HepG2 (cell line): ENCODE measurements around the gene SCN9A. TPM values are rescaled to one million over a fixed set of nuclear protein-coding genes. Genes with fewer than 3 reads are reported as not detected.
A peak's percentile ranks its signal among the peaks of the same experiment; 100 is the strongest.

Experiments used
- ATAC-seq: fragments of 200-7000 bp; cut with Tn5 transposase; 3 replicates; pipeline ENCODE4 v1.9.1; 2020; ENCODE audit warnings: mild to moderate bottlenecking, moderate library complexity
- BruUV-seq: library from RNA; stranded (reverse); fragments of 400-500 nt; replicated peaks from 2 replicates; lab custom pipeline; 2021; lab: Mats Ljungman, UMichigan
- CTCF ChIA-PET: fragments of 300-600 bp; formaldehyde crosslinking; extraction: SDS; loops from one replicate; lab custom pipeline; 2021; ENCODE audit warnings: low total read pairs, inconsistent platforms, low intra/inter-chr PET ratio; lab: Yijun Ruan, JAX
- POLR2A ChIA-PET: fragments of 350-600 bp; sonication (Branson Sonifier 250); formaldehyde crosslinking; loops from one replicate; lab custom pipeline; 2020; ENCODE audit warnings: antibody characterized with exemption, inconsistent platforms; lab: Yijun Ruan, JAX
- DNase-seq: peaks from one replicate; pipeline ENCODE4 v3.0.0-alpha.2; 2015; ENCODE audit warnings: low spot score
- FAIRE-seq: peaks from 3 replicates; lab custom pipeline; 2011; peaks lifted over from hg19 to GRCh38; lab: Jason Lieb, UNC
- H2AFZ ChIP-seq: one replicate; pipeline ENCODE4 v1.6.1; 2011; ENCODE audit warnings: low read length, inconsistent platforms
- H3K27ac ChIP-seq: fragments of 300-600 bp; 3 replicates; pipeline ENCODE4 v1.8.0; 2011; ENCODE audit warnings: mixed run types, mild to moderate bottlenecking, mixed read lengths, low read length, inconsistent platforms; ENCODE audit not compliant: insufficient read depth; ENCODE audit errors: extremely low read length
- H3K27me3 ChIP-seq, 2 experiments: fragments of 200-600 bp in 1 of 2; 2 replicates in 1 of 2; 3 replicates in 1 of 2; pipeline versions ENCODE4 v1.6.0 to v1.8.0; 2011; ENCODE audit warnings: low read length in 2 of 2, mild to moderate bottlenecking in 2 of 2, moderate library complexity in 2 of 2, inconsistent platforms in 1 of 2; ENCODE audit not compliant: insufficient read depth in 2 of 2, control insufficient read depth in 1 of 2
- H3K36me3 ChIP-seq, 2 experiments: fragments of 200-600 bp in 1 of 2; replicated peaks in 1 of 2; 2 replicates in 1 of 2; 3 replicates in 1 of 2; pipeline versions ENCODE4 v1.5.1 to v1.8.0; 2011; ENCODE audit warnings: low read length in 2 of 2, inconsistent platforms in 1 of 2; ENCODE audit not compliant: insufficient read depth in 2 of 2, control insufficient read depth in 1 of 2
- H3K4me1 ChIP-seq: 2 replicates; pipeline ENCODE4 v1.5.1; 2012; ENCODE audit warnings: low read length, inconsistent platforms; ENCODE audit not compliant: insufficient read depth
- H3K4me2 ChIP-seq: 2 replicates; pipeline ENCODE4 v1.6.0; 2011; ENCODE audit warnings: low read depth, low read length, inconsistent platforms
- H3K4me3 ChIP-seq, 3 experiments: fragments of 200-600 bp in 1 of 3; sonication (generic), shearing (Covaris generic) in 1 of 3; replicated peaks in 1 of 3; 2 replicates each; pipeline ENCODE4 v1.5.1; 2011 to 2016; ENCODE audit warnings: low read length in 3 of 3, inconsistent platforms in 2 of 3, low read depth in 2 of 3, mild to moderate bottlenecking in 2 of 3, control low read depth in 1 of 3, mixed read lengths in 1 of 3; ENCODE audit not compliant: insufficient read depth in 1 of 3
- H3K79me2 ChIP-seq: one replicate; pipeline ENCODE4 v1.6.1; 2011; ENCODE audit warnings: low read length, inconsistent platforms; ENCODE audit not compliant: insufficient read depth
- H3K9ac ChIP-seq: 2 replicates; pipeline ENCODE4 v1.6.0; 2011; ENCODE audit warnings: mild to moderate bottlenecking, low read depth, low read length, inconsistent platforms; ENCODE audit not compliant: insufficient read depth
- H3K9me3 ChIP-seq: 2 replicates; pipeline ENCODE4 v1.5.1; 2012; ENCODE audit warnings: mild to moderate bottlenecking, low read length
- H4K20me1 ChIP-seq: 2 replicates; pipeline ENCODE4 v1.6.0; 2011; ENCODE audit warnings: inconsistent platforms, mild to moderate bottlenecking, low read length, moderate library complexity; ENCODE audit not compliant: insufficient read depth
- HBP1 ChIP-seq: IDR thresholded peaks from 2 replicates; pipeline ENCODE4 v1.6.1; 2016; ENCODE audit warnings: low read depth, control low read depth
- MAFF ChIP-seq: IDR thresholded peaks from 2 replicates; pipeline ENCODE4 v1.6.1; 2011; ENCODE audit warnings: low read depth, low read length, improper control_type of control experiment
- MAFK ChIP-seq, 2 experiments: IDR thresholded peaks in 1 of 2; conservative IDR thresholded peaks in 1 of 2; 2 replicates each; pipeline ENCODE4 v1.6.1; 2011; ENCODE audit warnings: improper control_type of control experiment in 2 of 2, low read length in 2 of 2
- SALL2 ChIP-seq: sonication (generic); formaldehyde crosslinking; IDR thresholded peaks from 2 replicates; pipeline ENCODE4 v1.8.1; 2023; ENCODE audit warnings: mild to moderate bottlenecking, missing genetic modification reagents, inconsistent platforms
- ZNF451 ChIP-seq: sonication (generic); formaldehyde crosslinking; IDR thresholded peaks from 2 replicates; pipeline ENCODE4 v1.5.0; 2020; ENCODE audit warnings: mild to moderate bottlenecking, missing genetic modification reagents
- WGBS: methylation state at CpG from one replicate; pipeline ENCODE4 v1.1.6; 2017; ENCODE audit warnings: low lambda C conversion rate; 5-methylcytosine and 5-hydroxymethylcytosine counted together
- in situ Hi-C: cut with HindIII; loops from 2 replicates; pipeline ENCODE4 v1.10.0; 2017; ENCODE audit warnings: low pct_unique_long_range_greater_than_20kb; ENCODE audit not compliant: extremely low pct_ligation_motif_present
- intact Hi-C: fragments of 100-400 bp; cut with micrococcal nuclease; formaldehyde crosslinking; loops from one replicate; pipeline ENCODE4 v1.10.0; 2022; ENCODE audit not compliant: unreplicated experiment
- polyA plus RNA-seq, 8 experiments: library from polyadenylated mRNA; depleted of rRNA in 3 of 8; stranded (reverse) in 7 of 8; unstranded in 1 of 8; fragments of >200 nt; fragmentation: Illumina TruSeq in 4 of 8; extraction: Trizol in 4 of 8; gene quantifications; 2 replicates each; pipeline versions ENCODE4 v1.2.1 to v1.2.3, GENCODE V29; 2011 to 2016; ENCODE audit warnings: low read depth in 4 of 8, missing spikeins in 1 of 8, mixed read lengths in 1 of 8; ENCODE audit not compliant: insufficient read depth in 1 of 8
- total RNA-seq, 5 experiments: library from RNA; depleted of rRNA; stranded (reverse); fragments of >200 nt; fragmentation: Illumina TruSeq; extraction: Trizol; gene quantifications; 2 replicates each; pipeline ENCODE4 v1.2.3, GENCODE V29; 2016; ENCODE audit warnings: low read depth in 1 of 5
- TF ChIP-seq, protein P1 (sequence below): fragments of 450-650 bp; IDR thresholded peaks from 2 replicates; pipeline ENCODE4 v1.6.1; 2016

SCN9A gene
- total and polyA plus RNA-seq, 2 of the 13 experiments (the other 11 are each of a cell fraction or from before 2014, with no cell fraction given), result 15.3 to 24.3 TPM

DNA sequence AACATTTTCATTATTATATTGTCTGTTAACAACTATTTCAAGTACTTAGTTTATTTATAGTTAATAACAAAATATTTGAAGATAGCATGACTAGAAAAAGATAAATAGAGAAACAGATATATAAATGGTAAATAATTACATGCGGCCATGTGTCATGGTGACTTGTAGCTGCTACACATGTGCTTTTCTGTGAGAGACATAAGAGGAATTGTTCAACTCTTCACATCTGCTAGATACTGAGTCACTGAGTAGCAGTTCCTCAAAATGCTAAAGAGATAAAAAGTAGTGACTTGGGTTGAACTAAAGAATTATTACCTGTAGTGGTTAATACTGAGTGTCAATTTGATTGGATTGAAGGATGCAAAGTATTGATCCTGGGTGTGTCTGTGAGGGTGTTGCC lies 37.5 kb upstream of the SCN9A start:
- Histone ChIP-seq H3K27me3 (no peaks in the 10 kb centered on the region), H4K20me1 (no peaks in the 10 kb centered on the region), H3K4me1 (peaks cover 25% of the 10 kb centered on the region), H3K27ac (no peak overlapping the region), H3K36me3 (no peaks in the 10 kb centered on the region), H3K79me2 (no peaks in the 10 kb centered on the region), H3K4me2 (no peak overlapping the region), H3K9ac (no peak overlapping the region), H3K9me3 (no peaks in the 10 kb centered on the region), H2AFZ (no peak overlapping the region), H3K4me3 (no peak overlapping the region)
- ChIA-PET CTCF (no interaction called here), POLR2A (no interaction called here)
- intact Hi-C loops, result no loop called here
- ATAC-seq (no peak), FAIRE-seq (no peak), DNase-seq (no peak)
- BruUV-seq, result no TSS peak
- in situ Hi-C loops, result no loop called here
- WGBS, result 93% methylated on average over 1 of the region's 1 CpG
- TF ChIP-seq HBP1 (CRISPR knock-in tag) (no peak), ZNF451 (no peak)
- TF ChIP-seq, protein P1, sequence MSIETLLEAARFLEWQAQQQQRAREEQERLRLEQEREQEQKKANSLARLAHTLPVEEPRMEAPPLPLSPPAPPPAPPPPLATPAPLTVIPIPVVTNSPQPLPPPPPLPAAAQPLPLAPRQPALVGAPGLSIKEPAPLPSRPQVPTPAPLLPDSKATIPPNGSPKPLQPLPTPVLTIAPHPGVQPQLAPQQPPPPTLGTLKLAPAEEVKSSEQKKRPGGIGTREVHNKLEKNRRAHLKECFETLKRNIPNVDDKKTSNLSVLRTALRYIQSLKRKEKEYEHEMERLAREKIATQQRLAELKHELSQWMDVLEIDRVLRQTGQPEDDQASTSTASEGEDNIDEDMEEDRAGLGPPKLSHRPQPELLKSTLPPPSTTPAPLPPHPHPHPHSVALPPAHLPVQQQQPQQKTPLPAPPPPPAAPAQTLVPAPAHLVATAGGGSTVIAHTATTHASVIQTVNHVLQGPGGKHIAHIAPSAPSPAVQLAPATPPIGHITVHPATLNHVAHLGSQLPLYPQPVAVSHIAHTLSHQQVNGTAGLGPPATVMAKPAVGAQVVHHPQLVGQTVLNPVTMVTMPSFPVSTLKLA, result peak; percentile 93

DNA sequence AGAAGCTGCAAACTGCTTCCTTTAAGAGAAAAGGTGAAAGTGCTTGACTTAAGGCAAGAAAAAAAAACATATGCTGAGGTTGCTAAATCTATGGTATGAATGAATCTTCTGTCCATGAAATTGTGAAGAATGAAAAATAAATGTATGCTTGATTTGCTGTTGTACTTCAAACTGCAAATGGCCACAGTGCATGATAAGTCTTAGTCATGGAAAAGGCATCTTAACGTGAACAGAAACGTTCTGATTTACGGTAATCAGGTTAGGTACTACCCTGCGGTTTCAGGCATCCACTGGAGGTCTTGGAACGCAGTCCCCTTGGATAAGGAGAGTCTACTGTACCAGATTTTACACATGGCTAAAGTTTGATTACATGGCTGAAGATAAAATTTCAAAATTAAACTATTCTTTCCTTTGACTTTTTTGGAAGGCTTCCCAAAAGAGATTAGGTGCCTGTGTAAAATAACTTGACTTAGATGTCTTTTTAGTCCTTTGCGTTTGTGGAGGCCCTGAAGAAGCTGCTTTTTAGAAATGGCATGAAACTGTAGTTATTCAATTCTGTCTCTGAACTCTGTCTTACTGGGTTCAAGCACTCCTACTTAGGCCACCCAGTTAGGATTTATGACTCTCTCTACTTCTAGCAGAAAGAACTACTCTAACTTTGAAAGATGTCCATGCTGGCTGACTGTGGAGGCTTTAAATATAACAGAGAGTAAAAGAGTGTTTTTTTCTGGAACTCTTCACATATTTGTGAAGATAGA lies 35.9 kb upstream of the SCN9A start:
- no TSS peak for BruUV-seq
- no peak for FAIRE-seq
- intact Hi-C loops, result no loop called here
- Histone ChIP-seq H3K27ac (no peak overlapping the region), H3K27me3 (no peaks in the 10 kb centered on the region), H3K4me1 (peaks cover 22% of the 10 kb centered on the region; the same call in 1 of the 2 replicates), H4K20me1 (no peaks in the 10 kb centered on the region), H3K79me2 (no peaks in the 10 kb centered on the region), H3K4me3 (no peak overlapping the region), H3K4me2 (peak overlapping the region; percentile 47), H3K9ac (no peak overlapping the region), H3K9me3 (no peaks in the 10 kb centered on the region), H2AFZ (no peak overlapping the region), H3K36me3 (no peaks in the 10 kb centered on the region)
- WGBS, result 11% methylated on average over 6 of the region's 6 CpGs
- no peak for DNase-seq
- in situ Hi-C loops, result no loop called here
- ChIA-PET CTCF (no interaction called here), POLR2A (interaction anchor here (1.1 to 1.2 kb wide), 2 partner anchors 8 to 37 kb away, joined by 3 to 4 read pairs; partner anchors contain the start of gene SCN9A)
- TF ChIP-seq MAFK (conservative IDR thresholded peaks at IDR 0.05 in 1 of 2, IDR thresholded peaks at IDR 0.05 in 1 of 2; ENCODE audit: low read length in 2 of 2) (peak; percentile 84 to 91), SALL2 (no peak), MAFF (peak; percentile 85)
- ATAC-seq, result peak; percentile 57
